ENCODE measurements around the gene PRRT1. TPM values are rescaled to one million over a fixed set of nuclear protein-coding genes. Genes with fewer than 3 reads are reported as not detected.

Gene PRRT1
- total and polyA plus RNA-seq, 2 of the 4 experiments (the other 2 are of a cell fraction) = 0.99 TPM; not detected in 1

- Histone ChIP-seq H3K9ac (ENCODE audit: low read depth, low read length) (peak overlapping the region; percentile 2; the same call in 1 of the 2 replicates), H3K79me1 (ENCODE audit: low read depth in 1 of 2, low read length in 2 of 2) (peaks cover 0 to 9% of the 10 kb centered on the region in 2 experiments; a peak in 1 of 4 replicates), H2BK20ac (ENCODE audit: low read depth, low read length) (peak overlapping the region; percentile 45), H4K5ac (ENCODE audit: low read depth, low read length) (peak overlapping the region; percentile 51), H4K8ac (ENCODE audit: low read depth in 2 of 2, low read length in 2 of 2) (peak overlapping the region; percentile 21 to 31; a peak in 3 of 4 replicates), H2AK9ac (replicated peaks; ENCODE audit: low read depth, low read length, poor library complexity) (peak overlapping the region; percentile 66), H4K91ac (ENCODE audit: insufficient read depth, low read depth, low read length) (peak overlapping the region; percentile 57), H3K4me1 (ENCODE audit: control insufficient read depth, insufficient read depth, low read length) (peaks cover 23% of the 10 kb centered on the region), H3K14ac (replicated peaks; ENCODE audit: low read depth, low read length) (peak overlapping the region; percentile 72), H3K4ac (ENCODE audit: low read depth, low read length) (peak overlapping the region; percentile 67), H3K9me1 (ENCODE audit: insufficient read depth, low read length) (peaks cover 9% of the 10 kb centered on the region), H3K36me3 (ENCODE audit: control insufficient read depth, insufficient read depth, low read length) (peaks cover 24% of the 10 kb centered on the region), H2BK15ac (ENCODE audit: low read depth, low read length) (peak overlapping the region; percentile 79), H3K9me3 (ENCODE audit: control insufficient read depth, insufficient read depth, low read length) (no peaks in the 10 kb centered on the region), H3K23ac (ENCODE audit: low read depth, low read length) (peak overlapping the region; percentile 21; the same call in 1 of the 2 replicates), H3K4me2 (ENCODE audit: low read depth, low read length) (peak overlapping the region; percentile 4; the same call in 1 of the 2 replicates), H2AFZ (replicated peaks; ENCODE audit: low read length, poor library complexity) (peak overlapping the region; percentile 29), H3K27ac (ENCODE audit: insufficient read depth, low read length) (peak overlapping the region; percentile 56; the same call in 1 of the 2 replicates), H2BK120ac (ENCODE audit: low read depth, low read length) (peak overlapping the region; percentile 63), H2AK5ac (ENCODE audit: low read depth, low read length) (peak overlapping the region; percentile 85), H2BK5ac (ENCODE audit: low read depth, low read length, poor library complexity, severe bottlenecking) (peak overlapping the region; percentile 17), H4K20me1 (ENCODE audit: insufficient read depth, low read length) (peaks cover 4% of the 10 kb centered on the region; the same call in 1 of the 2 replicates), H3K4me3 (ENCODE audit: insufficient read depth, low read depth, low read length) (no peak overlapping the region), H3K27me3 (ENCODE audit: control insufficient read depth, insufficient read depth, low read length) (peaks cover 10% of the 10 kb centered on the region; the same call in 1 of the 2 replicates), H3K18ac (ENCODE audit: low read depth, low read length) (peak overlapping the region; percentile 13), H3K56ac (ENCODE audit: extremely low read depth, insufficient read depth, low read length) (0 out of 2 replicates have a peak overlapping the region, but pooled peaks have one; percentile 14)
- in situ Hi-C loops (cut with MboI; ENCODE audit: low sequenced_read_pairs) = loop anchor here (10.0 kb wide), 1 partner anchor 139 kb away; the partner anchor contains the start of gene DXO
- intact Hi-C loops (cut with micrococcal nuclease) = loop anchor here (2.0 to 5.0 kb wide), 3 partner anchors 65 to 211 kb away; partner anchors contain the start of genes NELFE, SKIC2 and ZBTB12
- ChIA-PET POLR2A (ENCODE audit: unreplicated experiment) (no interaction called here), CTCF (interaction anchor here (0.5 to 1.3 kb wide), 6 partner anchors 8 to 41 kb away, joined by 3 to 4 read pairs (median 4); no protein-coding TSS in a partner anchor)
- peak; percentile 76 for ATAC-seq (ENCODE audit: low read depth)
- no peak for TF ChIP-seq CEBPB (IDR thresholded peaks at IDR 0.05; ENCODE audit: low read depth, low read length)
- TF ChIP-seq NFE2L2 (IDR thresholded peaks at IDR 0.05; ENCODE audit: low read depth, low read length) = no peak
- TF ChIP-seq MXI1 (IDR thresholded peaks at IDR 0.05; ENCODE audit: borderline replicate concordance, low read depth, low read length) = 0 out of 2 replicates have a peak, but pooled peaks have one; percentile 32
- TF ChIP-seq FOS (IDR thresholded peaks at IDR 0.05; ENCODE audit: low read depth, low read length) = peak; percentile 62
- TF ChIP-seq CTCF (conservative IDR thresholded peaks at IDR 0.05; ENCODE audit: low read depth, low read length) = peak; percentile 78
- TF ChIP-seq POLR2A (IDR thresholded peaks at IDR 0.05; ENCODE audit: low read depth, low read length) = 0 out of 2 replicates have a peak, but pooled peaks have one; percentile 32
- peak; percentile 79 for TF ChIP-seq RAD21 (IDR thresholded peaks at IDR 0.05; ENCODE audit: low read length)
- peak; percentile 78 for TF ChIP-seq RCOR1 (IDR thresholded peaks at IDR 0.05; ENCODE audit: insufficient replicate concordance, low read length)
- TF ChIP-seq SMC3 (IDR thresholded peaks at IDR 0.05; ENCODE audit: low read depth, low read length) = peak; percentile 77
- TF ChIP-seq MAFK (IDR thresholded peaks at IDR 0.05; ENCODE audit: low read depth, low read length) = no peak
- TF ChIP-seq, protein P1, sequence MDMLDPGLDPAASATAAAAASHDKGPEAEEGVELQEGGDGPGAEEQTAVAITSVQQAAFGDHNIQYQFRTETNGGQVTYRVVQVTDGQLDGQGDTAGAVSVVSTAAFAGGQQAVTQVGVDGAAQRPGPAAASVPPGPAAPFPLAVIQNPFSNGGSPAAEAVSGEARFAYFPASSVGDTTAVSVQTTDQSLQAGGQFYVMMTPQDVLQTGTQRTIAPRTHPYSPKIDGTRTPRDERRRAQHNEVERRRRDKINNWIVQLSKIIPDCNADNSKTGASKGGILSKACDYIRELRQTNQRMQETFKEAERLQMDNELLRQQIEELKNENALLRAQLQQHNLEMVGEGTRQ (IDR thresholded peaks at IDR 0.05; ENCODE audit: low read depth, low read length) = peak; percentile 31; the same call in 1 of the 2 replicates
- TF ChIP-seq MAZ (IDR thresholded peaks at IDR 0.05; ENCODE audit: borderline replicate concordance, low read depth, low read length) = peak; percentile 91; the same call in 1 of the 2 replicates
- BruUV-seq (replicated peaks) = no TSS peak
- WGBS, 2 experiments (ENCODE audit: extremely low coverage in 2 of 2, insufficient read length in 1 of 2) = no CpG with 5 or more reads among the region's 9 CpGs
- dilution Hi-C loops (cut with HindIII; ENCODE audit: low sequenced_read_pairs, unreplicated experiment) = no loop called here
- DNase-seq = peak; percentile 94
Measured at GRCh38 chr6:32113386-32114352, 38.1 kb downstream of the PRRT1 start.

Data from IMR-90 (cell line).